B cell (primary cell): ENCODE data around the gene PNKD. TPM values are rescaled to one million over a fixed set of nuclear protein-coding genes. Genes with fewer than 3 reads are reported as not detected.

Experiments used
- ATAC-seq: fragments of 200-7000 bp; cut with Tn5 transposase; one replicate; pipeline ENCODE4 v1.10.0; 2021; ENCODE audit warnings: low read depth, mild to moderate bottlenecking, moderate number of reproducible peaks, moderate library complexity
- CTCF ChIA-PET: fragments of 350-600 bp; sonication (Branson Sonifier 250); formaldehyde crosslinking; loops from one replicate; lab custom pipeline; 2021; ENCODE audit warnings: antibody characterized with exemption, inconsistent platforms; lab: Charles Lee
- POLR2A ChIA-PET: fragments of 350-600 bp; sonication (Branson Sonifier 250); formaldehyde crosslinking; loops from one replicate; lab custom pipeline; 2021; ENCODE audit warnings: antibody characterized with exemption; lab: Charles Lee
- DNase-seq: peaks from one replicate; pipeline ENCODE4 v3.0.0; 2013
- H2AFZ ChIP-seq: 2 replicates; pipeline ENCODE4 v1.6.1; 2012; ENCODE audit warnings: mild to moderate bottlenecking, low read depth, low read length; ENCODE audit not compliant: insufficient read depth, poor library complexity, severe bottlenecking
- H3K27ac ChIP-seq, 2 donors: 1 replicate in 1 of 2; 2 replicates in 1 of 2; pipeline ENCODE4 v1.5.1; 2012 to 2013; ENCODE audit warnings: low read length in 2 of 2, mild to moderate bottlenecking in 2 of 2, moderate library complexity in 1 of 2
- H3K27me3 ChIP-seq, 4 experiments: fragments of 200-600 bp in 1 of 4; sonication (generic) in 1 of 4; replicated peaks in 1 of 4; 1 replicate in 2 of 4; 2 replicates in 2 of 4; pipeline versions ENCODE4 v1.6.1 to v1.7.0; 2013 to 2016; ENCODE audit warnings: low read length in 3 of 4, mild to moderate bottlenecking in 2 of 4, mixed read lengths in 1 of 4, moderate library complexity in 1 of 4; ENCODE audit not compliant: insufficient read depth in 4 of 4, control insufficient read depth in 3 of 4; ENCODE audit errors: control extremely low read depth in 1 of 4
- H3K36me3 ChIP-seq, 2 experiments: replicated peaks in 1 of 2; 1 replicate in 1 of 2; 2 replicates in 1 of 2; pipeline versions ENCODE4 v1.6.1 to v1.7.1; 2013; ENCODE audit warnings: low read length in 1 of 2; ENCODE audit not compliant: insufficient read depth in 2 of 2, control insufficient read depth in 1 of 2; ENCODE audit errors: control extremely low read depth in 1 of 2, extremely low read depth in 1 of 2
- H3K4me1 ChIP-seq, 2 donors: fragments of 200-600 bp in 1 of 2; sonication (generic) in 1 of 2; 1 replicate in 1 of 2; 2 replicates in 1 of 2; pipeline versions ENCODE4 v1.5.1 to v1.6.1; 2013 to 2017; ENCODE audit warnings: low read length in 2 of 2; ENCODE audit not compliant: control insufficient read depth in 2 of 2, insufficient read depth in 2 of 2
- H3K4me2 ChIP-seq: replicated peaks from 2 replicates; pipeline ENCODE3; 2012; ENCODE audit warnings: mild to moderate bottlenecking, low read depth, low read length; ENCODE audit not compliant: poor library complexity, severe bottlenecking
- H3K4me3 ChIP-seq, 5 experiments: fragments of 200-600 bp in 1 of 5; sonication (generic) in 1 of 5; 1 replicate in 3 of 5; 2 replicates in 2 of 5; pipeline versions ENCODE4 v1.5.1 to v1.7.0; 2011 to 2016; ENCODE audit warnings: low read length in 4 of 5, mild to moderate bottlenecking in 4 of 5, low read depth in 2 of 5, control low read depth in 1 of 5, moderate library complexity in 1 of 5; ENCODE audit not compliant: insufficient read depth in 1 of 5; ENCODE audit errors: control extremely low read depth in 1 of 5, extremely low read depth in 1 of 5
- H3K79me2 ChIP-seq: fragments of 200-600 bp; sonication (generic); one replicate; pipeline ENCODE4 v1.6.0; 2016; ENCODE audit warnings: low read length; ENCODE audit not compliant: control insufficient read depth, insufficient read depth
- H3K9ac ChIP-seq: fragments of 200-600 bp; sonication (generic); 2 replicates; pipeline ENCODE4 v1.6.1; 2017; ENCODE audit warnings: mild to moderate bottlenecking, low read length, moderate library complexity
- H3K9me3 ChIP-seq, 3 donors: one replicate each; pipeline versions ENCODE4 v1.6.1 to v1.7.1; 2013; ENCODE audit warnings: low read length in 2 of 3; ENCODE audit not compliant: control insufficient read depth in 2 of 3, insufficient read depth in 1 of 3; ENCODE audit errors: control extremely low read depth in 1 of 3
- H4K20me1 ChIP-seq: 2 replicates; pipeline ENCODE4 v1.6.0; 2012; ENCODE audit warnings: mild to moderate bottlenecking, low read length; ENCODE audit not compliant: insufficient read depth, control insufficient read depth, poor library complexity, severe bottlenecking
- H3K27ac Mint-ChIP-seq: one replicate; pipeline ENCODE4 v1.8.0; 2021; ENCODE audit warnings: mixed read lengths
- H3K27me3 Mint-ChIP-seq: one replicate; pipeline ENCODE4 v1.8.0; 2021; ENCODE audit warnings: mixed read lengths
- H3K4me1 Mint-ChIP-seq: one replicate; pipeline ENCODE4 v1.8.0; 2021; ENCODE audit warnings: mixed read lengths
- H3K4me3 Mint-ChIP-seq: one replicate; pipeline ENCODE4 v1.8.0; 2021; ENCODE audit warnings: mixed read lengths
- H3K9me3 Mint-ChIP-seq: one replicate; pipeline ENCODE4 v1.8.0; 2022; ENCODE audit warnings: mixed read lengths; ENCODE audit not compliant: insufficient read depth
- EZH2 ChIP-seq: IDR thresholded peaks from 2 replicates; pipeline ENCODE4 v1.6.1; 2012; ENCODE audit warnings: borderline replicate concordance, low read depth, mild to moderate bottlenecking, moderate library complexity, low read length; ENCODE audit not compliant: insufficient read depth, poor library complexity, severe bottlenecking
- WGBS: methylation state at CpG from one replicate; pipeline ENCODE4 v1.1.5; 2013; ENCODE audit warnings: missing lambda C conversion rate; ENCODE audit not compliant: insufficient coverage; 5-methylcytosine and 5-hydroxymethylcytosine counted together
- intact Hi-C: fragments of 100-400 bp; cut with micrococcal nuclease; formaldehyde crosslinking; loops from one replicate; pipeline ENCODE4 v1.10.0; 2022
- polyA plus RNA-seq: library from polyadenylated mRNA; depleted of rRNA; stranded (reverse); fragments of >200 nt; gene quantifications from 2 replicates; pipeline ENCODE4 v1.2.3, GENCODE V29; 2012
- total RNA-seq, 2 donors: library from RNA; stranded (reverse); fragments of 120-200 nt in 1 of 2; gene quantifications; 1 replicate in 1 of 2; 2 replicates in 1 of 2; pipeline versions ENCODE4 v1.2.3 to v1.2.4, GENCODE V29; 2013 to 2022
- TF ChIP-seq, protein P1 (sequence below): fragments of 200-600 bp; IDR thresholded peaks from one replicate; pipeline ENCODE4 v1.8.0; 2022; ENCODE audit warnings: antibody characterized with exemption, mild to moderate bottlenecking

Gene PNKD
- total and polyA plus RNA-seq, 2 donors (not counting 1 experiment from before 2014, with no cell fraction given) = 29.7 to 55.8 TPM

DNA sequence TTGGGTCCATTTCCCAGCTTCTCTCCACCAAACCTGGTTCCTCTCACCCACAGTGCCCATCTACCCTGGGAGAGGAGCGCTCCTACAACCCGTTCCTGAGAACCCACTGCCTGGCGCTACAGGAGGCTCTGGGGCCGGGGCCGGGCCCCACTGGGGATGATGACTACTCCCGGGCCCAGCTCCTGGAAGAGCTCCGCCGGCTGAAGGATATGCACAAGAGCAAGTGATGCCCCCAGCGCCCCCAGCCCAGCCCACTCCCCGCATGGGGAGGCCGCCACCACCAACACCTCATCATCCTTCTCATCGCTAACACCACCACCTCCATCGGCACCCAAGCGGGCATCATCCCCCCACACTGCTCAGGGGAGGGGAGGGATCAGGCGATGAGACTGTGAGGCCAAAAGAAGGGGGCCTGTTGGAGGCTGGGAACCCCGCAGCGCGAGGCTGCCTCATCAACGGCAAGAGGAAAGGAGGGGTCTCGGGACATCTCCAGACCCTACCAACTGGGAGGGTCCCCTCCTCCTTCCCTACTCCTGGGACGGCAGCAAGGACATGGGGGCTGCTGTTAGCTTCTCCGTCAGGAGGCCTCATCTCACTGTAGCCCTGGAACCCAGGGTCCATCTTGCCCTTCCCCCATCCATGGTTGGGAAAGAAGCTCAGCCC lies 74.6 kb downstream of the PNKD start:
- DNase-seq (no peak), ATAC-seq (no peak)
- Mint-ChIP-seq H3K4me1 (no peaks in the 10 kb centered on the region), H3K4me3 (no peak overlapping the region), H3K9me3 (no peaks in the 10 kb centered on the region), H3K27me3 (no peaks in the 10 kb centered on the region), H3K27ac (no peak overlapping the region)
- WGBS = 93% methylated on average over 9 of the region's 22 CpGs
- no peak overlapping the region for H3K27ac ChIP-seq
- intact Hi-C loops = no loop called here
- H3K9me3 ChIP-seq = peaks cover 0 to under 1% (median 0%) of the 10 kb centered on the region in 3 donors
- H3K79me2 ChIP-seq = no peaks in the 10 kb centered on the region
- no peak overlapping the region for H3K4me3 ChIP-seq
- no peak overlapping the region for H3K4me2 ChIP-seq
- TF ChIP-seq EZH2 = no peak
- TF ChIP-seq, protein P1, sequence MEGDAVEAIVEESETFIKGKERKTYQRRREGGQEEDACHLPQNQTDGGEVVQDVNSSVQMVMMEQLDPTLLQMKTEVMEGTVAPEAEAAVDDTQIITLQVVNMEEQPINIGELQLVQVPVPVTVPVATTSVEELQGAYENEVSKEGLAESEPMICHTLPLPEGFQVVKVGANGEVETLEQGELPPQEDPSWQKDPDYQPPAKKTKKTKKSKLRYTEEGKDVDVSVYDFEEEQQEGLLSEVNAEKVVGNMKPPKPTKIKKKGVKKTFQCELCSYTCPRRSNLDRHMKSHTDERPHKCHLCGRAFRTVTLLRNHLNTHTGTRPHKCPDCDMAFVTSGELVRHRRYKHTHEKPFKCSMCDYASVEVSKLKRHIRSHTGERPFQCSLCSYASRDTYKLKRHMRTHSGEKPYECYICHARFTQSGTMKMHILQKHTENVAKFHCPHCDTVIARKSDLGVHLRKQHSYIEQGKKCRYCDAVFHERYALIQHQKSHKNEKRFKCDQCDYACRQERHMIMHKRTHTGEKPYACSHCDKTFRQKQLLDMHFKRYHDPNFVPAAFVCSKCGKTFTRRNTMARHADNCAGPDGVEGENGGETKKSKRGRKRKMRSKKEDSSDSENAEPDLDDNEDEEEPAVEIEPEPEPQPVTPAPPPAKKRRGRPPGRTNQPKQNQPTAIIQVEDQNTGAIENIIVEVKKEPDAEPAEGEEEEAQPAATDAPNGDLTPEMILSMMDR = no peak
- ChIA-PET POLR2A (no interaction called here), CTCF (no interaction called here)
- H4K20me1 ChIP-seq = no peaks in the 10 kb centered on the region
- H3K36me3 ChIP-seq = no peaks in the 10 kb centered on the region
- H3K9ac ChIP-seq = no peak overlapping the region
- H3K27me3 ChIP-seq = no peaks in the 10 kb centered on the region
- H3K4me1 ChIP-seq = no peaks in the 10 kb centered on the region
- no peak overlapping the region for H2AFZ ChIP-seq

DNA sequence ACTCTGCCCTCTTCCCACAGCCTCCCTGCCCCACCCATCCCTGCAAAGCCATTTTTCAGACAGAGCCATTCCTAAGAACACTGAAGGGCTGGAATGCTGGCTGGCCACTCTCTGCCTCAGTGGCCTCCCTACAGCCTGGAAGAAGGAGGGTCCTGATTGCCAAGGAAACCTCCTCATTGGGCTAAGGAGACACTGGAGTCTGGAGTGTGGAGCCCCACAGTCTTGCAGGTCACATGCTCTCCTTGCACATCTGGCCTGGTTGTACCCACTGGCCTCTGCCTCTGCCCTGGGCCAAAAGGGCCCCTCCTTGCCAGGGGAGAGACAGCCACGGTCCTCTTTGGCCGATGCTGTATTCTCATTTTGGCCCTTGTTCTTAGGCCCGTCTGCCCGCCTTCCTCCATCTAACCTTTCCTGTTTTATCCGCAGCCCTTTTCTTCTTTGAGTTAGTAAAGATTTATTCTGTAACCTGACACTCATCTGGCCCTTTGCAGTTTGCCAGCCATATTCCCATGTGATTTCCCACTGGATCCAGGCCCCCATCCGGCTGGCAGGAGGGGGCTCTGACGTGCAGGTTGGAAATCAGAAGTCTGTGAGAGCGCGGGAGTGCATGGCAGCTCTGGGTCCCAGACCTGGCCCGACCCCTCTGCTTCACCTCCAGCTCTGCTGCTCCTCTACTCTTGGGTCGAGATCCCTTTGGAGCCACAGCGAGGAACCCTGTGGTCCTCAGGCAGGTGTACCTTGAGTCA lies 75.3 kb downstream of the PNKD start:
- no peak for ATAC-seq
- Histone ChIP-seq H4K20me1 (no peaks in the 10 kb centered on the region), H3K79me2 (no peaks in the 10 kb centered on the region), H2AFZ (no peak overlapping the region), H3K27ac (no peak overlapping the region), H3K4me1 (no peaks in the 10 kb centered on the region), H3K9ac (no peak overlapping the region), H3K4me3 (no peak overlapping the region), H3K27me3 (no peaks in the 10 kb centered on the region), H3K4me2 (no peak overlapping the region), H3K9me3 (peaks cover 0 to 7% (median 0%) of the 10 kb centered on the region in 3 donors), H3K36me3 (no peaks in the 10 kb centered on the region)
- no peak overlapping the region for H3K4me3 Mint-ChIP-seq
- intact Hi-C loops = no loop called here
- no peaks in the 10 kb centered on the region for H3K27me3 Mint-ChIP-seq
- no peaks in the 10 kb centered on the region for H3K4me1 Mint-ChIP-seq
- TF ChIP-seq, protein P1 = no peak
- TF ChIP-seq EZH2 = no peak
- POLR2A ChIA-PET = no interaction called here
- DNase-seq = no peak
- CTCF ChIA-PET = no interaction called here
- no peak overlapping the region for H3K27ac Mint-ChIP-seq
- no peaks in the 10 kb centered on the region for H3K9me3 Mint-ChIP-seq
- 95% methylated on average over 7 of the region's 12 CpGs for WGBS
